Astrocyte (in vitro differentiated cells and primary cell): Measurements from ENCODE around the gene CYBA.

Experiments used
- EZH2 ChIP-seq: IDR thresholded peaks from 2 replicates; pipeline ENCODE4 v1.6.1; 2012; ENCODE audit warnings: mild to moderate bottlenecking, low read length, inconsistent platforms; ENCODE audit not compliant: insufficient read depth
- TF ChIP-seq, protein P1 (sequence below): IDR thresholded peaks from 2 replicates; pipeline ENCODE4 v1.5.1; 2011; ENCODE audit warnings: low read depth, mild to moderate bottlenecking, inconsistent platforms, low read length, moderate library complexity; ENCODE audit not compliant: insufficient read depth

DNA sequence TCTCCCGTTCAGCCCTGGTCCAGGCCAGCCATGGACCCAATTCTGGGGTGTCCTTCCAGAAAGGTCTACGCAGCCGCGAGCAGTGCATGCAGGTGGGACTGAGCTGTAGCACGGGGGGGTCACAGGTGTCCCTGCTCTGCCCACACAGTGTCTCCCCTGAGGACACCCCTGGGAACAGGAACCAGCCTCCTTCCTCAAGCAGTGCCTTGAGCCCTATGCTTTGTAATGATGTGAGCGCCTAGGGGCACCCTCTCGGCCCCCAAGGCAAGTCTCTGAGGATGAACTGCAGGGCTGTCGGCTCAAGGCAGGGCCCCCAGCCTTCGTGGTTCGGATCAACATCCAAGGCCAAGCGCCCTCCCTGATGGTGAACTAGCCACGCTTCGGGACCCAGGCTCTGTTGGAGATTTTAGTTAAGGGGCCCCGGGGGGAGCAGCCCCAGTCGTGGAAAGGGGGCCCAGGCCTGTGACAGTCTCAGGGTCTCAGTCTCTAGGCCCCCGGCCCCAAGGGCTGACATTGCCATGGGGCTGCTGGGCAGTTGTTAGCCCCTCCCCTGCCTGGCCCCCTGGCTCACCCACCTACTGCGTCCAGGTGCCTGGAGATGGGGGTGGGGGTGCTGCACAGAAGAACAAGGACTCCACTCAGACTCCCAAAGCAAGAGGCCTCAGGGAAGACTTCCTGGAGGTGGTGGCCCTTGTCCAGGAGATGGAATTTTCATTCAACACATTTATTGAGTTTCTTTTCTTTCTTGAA, 10.2 kb downstream of the CYBA start:
- TF ChIP-seq, protein P1, sequence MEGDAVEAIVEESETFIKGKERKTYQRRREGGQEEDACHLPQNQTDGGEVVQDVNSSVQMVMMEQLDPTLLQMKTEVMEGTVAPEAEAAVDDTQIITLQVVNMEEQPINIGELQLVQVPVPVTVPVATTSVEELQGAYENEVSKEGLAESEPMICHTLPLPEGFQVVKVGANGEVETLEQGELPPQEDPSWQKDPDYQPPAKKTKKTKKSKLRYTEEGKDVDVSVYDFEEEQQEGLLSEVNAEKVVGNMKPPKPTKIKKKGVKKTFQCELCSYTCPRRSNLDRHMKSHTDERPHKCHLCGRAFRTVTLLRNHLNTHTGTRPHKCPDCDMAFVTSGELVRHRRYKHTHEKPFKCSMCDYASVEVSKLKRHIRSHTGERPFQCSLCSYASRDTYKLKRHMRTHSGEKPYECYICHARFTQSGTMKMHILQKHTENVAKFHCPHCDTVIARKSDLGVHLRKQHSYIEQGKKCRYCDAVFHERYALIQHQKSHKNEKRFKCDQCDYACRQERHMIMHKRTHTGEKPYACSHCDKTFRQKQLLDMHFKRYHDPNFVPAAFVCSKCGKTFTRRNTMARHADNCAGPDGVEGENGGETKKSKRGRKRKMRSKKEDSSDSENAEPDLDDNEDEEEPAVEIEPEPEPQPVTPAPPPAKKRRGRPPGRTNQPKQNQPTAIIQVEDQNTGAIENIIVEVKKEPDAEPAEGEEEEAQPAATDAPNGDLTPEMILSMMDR, result no peak
- no peak for TF ChIP-seq EZH2
